HUES6 (cell line): ENCODE measurements around the gene PTPRM.

Experiments
- H3K27ac ChIP-seq: 2 replicates; pipeline ENCODE4 v1.7.0; 2013; ENCODE audit warnings: low read depth, mild to moderate bottlenecking, low read length, inconsistent platforms
- H3K27me3 ChIP-seq: 2 replicates; pipeline ENCODE4 v1.6.1; 2013; ENCODE audit warnings: low read length; ENCODE audit not compliant: control insufficient read depth, insufficient read depth
- H3K36me3 ChIP-seq: 2 replicates; pipeline ENCODE4 v1.6.1; 2013; ENCODE audit warnings: low read length; ENCODE audit not compliant: control insufficient read depth, insufficient read depth
- H3K4me1 ChIP-seq: 2 replicates; pipeline ENCODE4 v1.6.1; 2013; ENCODE audit warnings: low read length; ENCODE audit not compliant: control insufficient read depth, insufficient read depth
- H3K4me3 ChIP-seq: 2 replicates; pipeline ENCODE4 v1.5.1; 2013; ENCODE audit warnings: low read depth, low read length
- H3K9ac ChIP-seq: one replicate; pipeline ENCODE4 v1.6.1; 2013; ENCODE audit warnings: mild to moderate bottlenecking, low read length
- H3K9me3 ChIP-seq: 2 replicates; pipeline ENCODE4 v1.6.1; 2013; ENCODE audit warnings: low read depth, low read length; ENCODE audit not compliant: control insufficient read depth, insufficient read depth

Gene PTPRM

DNA sequence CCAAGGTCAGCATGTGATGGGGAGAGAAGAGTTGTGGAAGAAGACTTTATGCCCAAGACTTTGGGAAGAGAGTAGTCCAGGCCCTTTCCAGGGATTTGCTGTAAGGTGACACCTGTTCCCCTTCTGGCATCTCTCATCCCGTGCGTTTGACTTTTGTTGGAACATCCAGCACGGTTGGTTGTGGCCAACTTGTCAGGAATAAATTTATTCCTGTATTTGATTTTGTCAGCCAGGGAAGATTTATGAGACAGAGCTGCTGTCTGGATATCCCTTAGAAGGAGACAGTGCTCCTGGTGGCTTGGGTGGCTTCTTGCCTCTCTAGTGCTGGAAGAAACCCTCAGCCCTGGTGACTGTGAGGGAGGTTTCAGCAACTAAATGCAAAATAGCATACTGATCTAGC lies 121.5 kb downstream of the PTPRM start:
- Histone ChIP-seq H3K4me1 (peaks cover 15% of the 10 kb centered on the region), H3K27me3 (no peaks in the 10 kb centered on the region), H3K9ac (no peak overlapping the region), H3K36me3 (no peaks in the 10 kb centered on the region), H3K4me3 (no peak overlapping the region), H3K9me3 (no peaks in the 10 kb centered on the region), H3K27ac (no peak overlapping the region)

DNA sequence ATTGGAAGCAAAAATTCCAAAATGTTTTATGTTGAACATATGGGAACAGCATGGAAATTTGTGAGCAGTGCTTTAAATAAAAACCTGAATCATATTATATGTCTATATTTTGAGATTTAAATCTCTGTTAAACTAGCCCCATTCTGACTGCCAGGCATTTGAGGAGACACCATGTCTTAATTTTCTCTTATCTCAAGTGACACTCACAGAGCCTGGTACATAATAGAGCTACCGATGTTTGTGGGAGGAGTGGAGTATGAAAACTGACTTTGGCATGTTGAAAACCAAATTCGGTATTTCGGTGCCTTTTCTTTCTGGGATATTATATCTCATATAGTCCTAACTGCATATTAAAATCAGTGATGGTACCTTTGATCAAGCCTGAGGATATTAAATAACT lies 124.1 kb downstream of the PTPRM start:
- Histone ChIP-seq H3K36me3 (no peaks in the 10 kb centered on the region), H3K9ac (no peak overlapping the region), H3K27ac (no peak overlapping the region), H3K4me3 (no peak overlapping the region), H3K27me3 (no peaks in the 10 kb centered on the region), H3K4me1 (no peaks in the 10 kb centered on the region), H3K9me3 (no peaks in the 10 kb centered on the region)

DNA sequence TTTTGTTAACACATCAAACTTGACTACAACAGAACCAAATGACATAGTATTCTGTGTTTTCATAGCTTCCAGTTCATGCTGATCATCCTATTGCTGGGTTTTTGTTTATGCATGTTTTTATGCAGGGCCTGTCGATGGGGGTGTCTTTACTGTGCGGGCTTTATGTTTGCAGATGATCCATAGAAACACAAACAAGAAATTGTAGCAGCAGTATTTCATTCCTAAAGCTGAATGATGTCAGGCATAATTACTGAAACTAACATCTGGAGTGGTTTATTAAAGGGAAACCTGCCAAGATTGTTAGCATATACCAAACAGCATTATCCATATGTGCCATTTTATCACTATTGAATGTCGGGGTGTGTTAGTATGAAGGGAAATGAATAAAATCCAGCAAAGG lies 129.7 kb downstream of the PTPRM start:
- no peak overlapping the region for H3K4me3 ChIP-seq
- H3K4me1 ChIP-seq, result no peaks in the 10 kb centered on the region
- no peaks in the 10 kb centered on the region for H3K36me3 ChIP-seq
- H3K27me3 ChIP-seq, result no peaks in the 10 kb centered on the region
- no peaks in the 10 kb centered on the region for H3K9me3 ChIP-seq
- no peak overlapping the region for H3K27ac ChIP-seq
- H3K9ac ChIP-seq, result no peak overlapping the region

DNA sequence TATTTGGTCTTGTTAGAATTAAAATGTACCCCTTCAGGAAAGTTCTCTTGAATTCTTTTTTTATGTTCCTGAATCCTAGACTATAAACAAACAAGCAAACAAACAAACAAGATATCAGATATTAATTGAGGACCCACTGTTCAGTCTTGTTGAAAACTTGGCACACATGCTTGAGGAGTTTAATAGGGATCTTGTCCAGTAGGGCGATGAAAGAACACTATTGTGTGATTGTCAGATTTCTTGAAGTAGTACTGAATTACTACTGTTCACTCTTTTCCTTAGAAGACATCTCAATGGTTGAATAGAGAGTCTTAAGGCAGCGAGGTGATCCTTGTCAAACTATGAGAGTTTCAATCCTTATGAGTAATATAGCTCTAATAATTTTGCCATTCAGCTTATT lies 130.2 kb downstream of the PTPRM start:
- Histone ChIP-seq H3K27ac (no peak overlapping the region), H3K27me3 (no peaks in the 10 kb centered on the region), H3K4me3 (no peak overlapping the region), H3K36me3 (no peaks in the 10 kb centered on the region), H3K9ac (no peak overlapping the region), H3K9me3 (no peaks in the 10 kb centered on the region), H3K4me1 (no peaks in the 10 kb centered on the region)

DNA sequence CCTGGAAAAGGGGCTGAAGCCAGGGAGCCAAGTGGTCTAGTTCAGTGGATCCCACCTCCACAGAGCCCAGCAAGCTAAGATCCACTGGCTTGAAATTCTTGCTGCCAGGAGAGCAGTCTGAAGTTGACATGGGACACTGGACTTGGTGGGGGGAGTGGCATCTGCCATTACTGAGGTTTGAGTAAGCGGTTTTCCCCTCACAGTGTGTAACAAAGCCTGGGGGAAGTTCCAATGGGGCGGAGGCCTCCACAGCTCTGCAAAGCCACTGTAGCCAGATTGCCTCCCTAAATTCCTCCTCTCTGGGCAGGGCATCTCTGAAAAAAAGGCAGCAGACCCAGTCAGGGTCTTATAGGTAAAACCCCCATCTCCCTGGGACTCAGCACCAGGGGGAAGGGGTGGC lies 144.4 kb downstream of the PTPRM start:
- Histone ChIP-seq H3K9me3 (peaks cover 4% of the 10 kb centered on the region), H3K4me3 (no peak overlapping the region), H3K4me1 (no peaks in the 10 kb centered on the region), H3K9ac (no peak overlapping the region), H3K27ac (no peak overlapping the region), H3K27me3 (no peaks in the 10 kb centered on the region), H3K36me3 (no peaks in the 10 kb centered on the region)

DNA sequence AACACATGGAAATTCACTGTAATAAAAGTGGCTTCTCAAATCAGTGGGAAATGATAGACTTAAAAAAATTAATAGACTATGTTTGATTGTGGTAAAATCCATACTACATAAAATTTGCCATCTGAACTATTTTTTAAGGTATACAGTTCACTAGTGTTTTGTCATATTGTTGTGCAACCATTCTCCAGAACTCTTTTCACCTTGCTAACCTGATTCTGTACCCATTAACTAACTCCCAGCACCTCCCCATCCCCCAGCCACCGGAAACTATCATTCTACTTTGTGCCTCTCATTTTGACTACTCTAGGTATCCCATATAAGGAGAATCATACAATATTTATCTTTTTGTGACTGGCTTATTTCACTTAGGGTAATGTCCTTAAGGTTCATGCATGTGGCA lies 153.3 kb downstream of the PTPRM start:
- Histone ChIP-seq H3K27ac (no peak overlapping the region), H3K4me1 (peaks cover 14% of the 10 kb centered on the region), H3K36me3 (no peaks in the 10 kb centered on the region), H3K4me3 (no peak overlapping the region), H3K9me3 (peaks cover 3% of the 10 kb centered on the region; the same call in 1 of the 2 replicates), H3K27me3 (no peaks in the 10 kb centered on the region), H3K9ac (no peak overlapping the region)

DNA sequence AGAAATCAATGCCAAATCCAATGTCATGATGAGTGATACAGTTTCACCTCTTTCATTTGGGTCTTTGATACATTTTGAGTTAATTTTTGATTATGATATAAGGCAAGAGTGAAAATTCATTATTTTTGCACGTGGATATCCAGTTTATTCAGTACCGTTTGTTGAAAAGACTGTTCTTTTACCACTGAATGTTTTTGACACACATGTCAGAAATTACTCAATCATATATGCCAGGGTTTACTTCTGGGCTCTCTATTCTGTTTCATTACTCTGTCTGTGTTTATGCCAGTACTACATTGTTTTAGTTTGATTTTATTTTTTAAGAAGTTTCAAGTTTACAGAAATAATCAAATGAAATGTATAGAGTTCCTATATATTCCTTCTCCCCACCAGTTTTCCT lies 154.4 kb downstream of the PTPRM start:
- Histone ChIP-seq H3K4me3 (no peak overlapping the region), H3K9me3 (peaks cover 3% of the 10 kb centered on the region; the same call in 1 of the 2 replicates), H3K27me3 (no peaks in the 10 kb centered on the region), H3K4me1 (peaks cover 17% of the 10 kb centered on the region), H3K27ac (no peak overlapping the region), H3K36me3 (no peaks in the 10 kb centered on the region), H3K9ac (no peak overlapping the region)

DNA sequence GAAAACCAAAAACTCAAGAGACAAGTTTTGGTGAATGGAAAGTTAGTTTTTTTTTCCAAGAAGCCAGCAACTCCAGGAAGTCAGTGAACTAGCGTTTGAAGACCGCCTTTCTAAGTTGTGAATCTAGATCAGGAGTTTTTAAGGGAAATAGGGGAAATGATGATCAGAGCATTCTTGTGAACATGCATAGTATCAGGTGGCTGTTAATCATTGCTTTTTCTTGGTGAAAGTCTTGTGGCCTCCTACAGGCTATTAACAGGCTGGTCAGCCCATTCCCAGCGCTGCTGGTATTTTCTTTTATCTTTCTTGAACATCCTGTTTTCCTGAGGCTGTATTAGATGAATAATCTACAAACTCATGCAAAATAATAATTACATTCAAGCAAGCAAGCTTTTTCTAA lies 155.8 kb downstream of the PTPRM start:
- Histone ChIP-seq H3K27me3 (no peaks in the 10 kb centered on the region), H3K4me1 (peaks cover 17% of the 10 kb centered on the region), H3K27ac (no peak overlapping the region), H3K9ac (no peak overlapping the region), H3K36me3 (no peaks in the 10 kb centered on the region), H3K4me3 (no peak overlapping the region), H3K9me3 (no peaks in the 10 kb centered on the region)

DNA sequence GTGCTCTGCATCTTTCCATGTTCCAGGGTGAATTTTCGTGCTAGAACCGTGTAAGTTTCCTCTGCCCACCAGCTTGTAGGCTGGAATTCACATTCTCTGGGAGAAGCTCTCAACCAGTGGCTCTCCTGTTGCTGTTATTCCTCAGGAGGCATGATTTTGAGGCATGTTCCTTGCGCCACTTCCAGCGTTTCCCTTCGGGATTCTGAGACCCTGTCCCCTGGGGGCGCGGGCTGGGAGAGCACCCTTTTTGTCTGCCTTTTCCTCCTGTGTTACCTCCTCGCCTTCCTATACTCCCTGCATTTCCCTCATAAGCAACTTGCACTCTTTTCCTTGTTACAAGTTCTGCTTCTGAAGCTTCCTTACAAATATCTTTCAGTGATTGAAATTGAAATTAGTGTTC lies 156.4 kb downstream of the PTPRM start:
- peaks cover 23% of the 10 kb centered on the region for H3K4me1 ChIP-seq
- no peak overlapping the region for H3K9ac ChIP-seq
- no peak overlapping the region for H3K27ac ChIP-seq
- H3K9me3 ChIP-seq, result no peaks in the 10 kb centered on the region
- no peaks in the 10 kb centered on the region for H3K27me3 ChIP-seq
- H3K4me3 ChIP-seq, result no peak overlapping the region
- H3K36me3 ChIP-seq, result no peaks in the 10 kb centered on the region

DNA sequence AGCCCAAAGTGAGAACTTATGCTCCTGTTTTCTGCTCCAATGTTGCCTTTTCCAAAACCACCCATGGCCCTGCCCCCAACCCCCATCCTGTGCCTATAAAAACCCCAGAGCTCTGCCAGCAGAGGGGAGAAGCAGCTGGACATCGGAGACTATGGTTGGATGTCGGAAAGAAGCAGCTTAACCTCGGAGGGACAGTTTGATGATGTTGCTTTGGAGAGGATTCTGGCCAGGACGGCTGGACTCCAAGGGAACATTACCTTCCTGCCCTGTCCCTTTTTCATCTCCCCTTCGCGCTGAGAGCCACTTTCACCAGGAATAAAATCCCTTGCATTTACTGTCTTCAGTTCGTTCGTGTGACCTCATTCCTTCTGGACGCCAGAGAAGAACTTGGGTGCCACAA lies 158.4 kb downstream of the PTPRM start:
- H3K27ac ChIP-seq, result no peak overlapping the region
- no peaks in the 10 kb centered on the region for H3K36me3 ChIP-seq
- no peaks in the 10 kb centered on the region for H3K27me3 ChIP-seq
- no peak overlapping the region for H3K4me3 ChIP-seq
- no peak overlapping the region for H3K9ac ChIP-seq
- H3K4me1 ChIP-seq, result peaks cover 23% of the 10 kb centered on the region
- H3K9me3 ChIP-seq, result no peaks in the 10 kb centered on the region

DNA sequence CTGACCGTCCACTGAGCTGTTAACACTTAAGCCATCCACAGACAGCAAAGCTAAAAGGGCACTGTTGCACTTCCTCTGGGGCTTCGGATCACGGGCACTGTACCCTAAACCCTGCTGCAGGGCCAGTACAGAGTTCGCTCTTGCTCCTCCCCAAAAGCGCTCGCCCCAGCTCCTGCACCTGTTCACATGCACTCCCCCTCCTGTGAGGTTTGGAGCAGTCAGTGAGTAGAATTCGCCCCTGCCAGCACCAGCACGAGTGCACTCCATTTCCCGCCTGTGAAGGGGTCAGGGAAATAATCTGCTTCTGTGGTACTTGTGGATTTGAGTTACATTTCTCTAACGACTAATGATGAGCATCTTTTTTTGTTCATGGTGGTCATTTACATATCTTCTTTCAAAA lies 158.8 kb downstream of the PTPRM start:
- no peaks in the 10 kb centered on the region for H3K9me3 ChIP-seq
- H3K27me3 ChIP-seq, result no peaks in the 10 kb centered on the region
- peaks cover 23% of the 10 kb centered on the region for H3K4me1 ChIP-seq
- no peak overlapping the region for H3K4me3 ChIP-seq
- H3K27ac ChIP-seq, result no peak overlapping the region
- H3K36me3 ChIP-seq, result no peaks in the 10 kb centered on the region
- no peak overlapping the region for H3K9ac ChIP-seq

DNA sequence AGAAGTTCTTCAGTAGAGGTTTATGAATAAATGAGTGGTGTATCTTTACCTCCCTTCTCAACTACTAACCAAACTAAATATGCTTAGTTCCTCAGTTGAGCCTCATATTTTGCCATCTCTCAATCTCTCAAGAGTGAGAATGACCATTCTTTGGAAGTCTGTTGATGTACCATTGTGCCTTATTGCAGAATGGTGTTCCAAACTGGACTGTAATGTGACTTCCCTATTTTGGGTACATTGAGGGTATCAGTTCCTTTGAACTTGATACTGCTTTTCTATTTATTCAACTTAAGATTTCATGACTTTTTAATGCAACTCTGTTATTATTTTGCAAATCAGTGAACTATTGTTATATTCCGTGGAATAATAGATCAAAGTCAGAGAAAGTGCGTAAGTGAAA lies 159.4 kb downstream of the PTPRM start:
- Histone ChIP-seq H3K9ac (no peak overlapping the region), H3K4me3 (no peak overlapping the region), H3K36me3 (no peaks in the 10 kb centered on the region), H3K4me1 (peaks cover 23% of the 10 kb centered on the region), H3K27me3 (no peaks in the 10 kb centered on the region), H3K27ac (no peak overlapping the region), H3K9me3 (no peaks in the 10 kb centered on the region)
